HPDE6-E6E7 (cell line): ENCODE results near the gene AUH.
A peak's percentile ranks its signal among the peaks of the same experiment; 100 is the strongest.

ENCODE experiments used
- DNase-seq: peaks from one replicate; pipeline ENCODE4 v3.0.0; 2011; ENCODE audit warnings: missing footprints; ENCODE audit errors: extremely low spot score

Gene AUH

DNA sequence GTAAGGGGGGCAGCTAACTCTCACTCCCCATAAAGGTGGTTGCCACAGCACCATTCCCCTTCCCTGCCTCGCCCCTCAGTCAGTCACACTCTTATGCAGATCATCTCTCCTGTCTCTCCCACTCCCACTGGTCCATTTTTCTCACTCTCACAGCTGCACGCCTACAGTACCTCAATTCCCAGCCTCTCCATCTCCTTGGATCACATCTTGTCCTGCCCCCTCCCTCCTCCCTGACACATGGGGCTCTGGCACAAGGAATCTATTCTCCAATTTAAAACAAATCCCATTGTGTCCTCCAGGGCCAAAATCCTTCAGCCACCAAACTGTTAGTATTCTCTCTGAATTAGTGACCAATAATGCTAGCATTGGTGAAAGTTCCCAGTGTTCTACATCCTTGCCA is 114.4 kb downstream of the AUH start:
- DNase-seq: no peak

DNA sequence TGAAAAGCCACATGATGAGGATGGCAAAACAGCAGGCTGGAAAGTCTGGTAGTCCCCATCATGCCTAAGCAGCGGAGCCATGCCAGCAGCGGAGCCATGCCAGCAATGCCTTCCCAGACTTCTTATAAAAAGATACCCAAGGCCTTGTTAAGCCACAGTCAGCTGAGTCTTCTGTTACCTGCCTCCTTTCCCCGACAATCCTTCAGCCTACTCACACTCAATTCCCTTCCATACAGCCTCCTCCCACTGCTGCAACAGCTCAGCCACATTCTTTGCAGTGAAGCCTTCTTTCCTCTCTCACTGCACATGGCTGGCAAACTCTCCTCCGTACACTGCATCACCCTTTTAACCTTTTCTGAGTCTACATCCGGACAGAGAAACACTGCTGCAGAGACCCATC is 114.9 kb downstream of the AUH start:
- DNase-seq: no peak

DNA sequence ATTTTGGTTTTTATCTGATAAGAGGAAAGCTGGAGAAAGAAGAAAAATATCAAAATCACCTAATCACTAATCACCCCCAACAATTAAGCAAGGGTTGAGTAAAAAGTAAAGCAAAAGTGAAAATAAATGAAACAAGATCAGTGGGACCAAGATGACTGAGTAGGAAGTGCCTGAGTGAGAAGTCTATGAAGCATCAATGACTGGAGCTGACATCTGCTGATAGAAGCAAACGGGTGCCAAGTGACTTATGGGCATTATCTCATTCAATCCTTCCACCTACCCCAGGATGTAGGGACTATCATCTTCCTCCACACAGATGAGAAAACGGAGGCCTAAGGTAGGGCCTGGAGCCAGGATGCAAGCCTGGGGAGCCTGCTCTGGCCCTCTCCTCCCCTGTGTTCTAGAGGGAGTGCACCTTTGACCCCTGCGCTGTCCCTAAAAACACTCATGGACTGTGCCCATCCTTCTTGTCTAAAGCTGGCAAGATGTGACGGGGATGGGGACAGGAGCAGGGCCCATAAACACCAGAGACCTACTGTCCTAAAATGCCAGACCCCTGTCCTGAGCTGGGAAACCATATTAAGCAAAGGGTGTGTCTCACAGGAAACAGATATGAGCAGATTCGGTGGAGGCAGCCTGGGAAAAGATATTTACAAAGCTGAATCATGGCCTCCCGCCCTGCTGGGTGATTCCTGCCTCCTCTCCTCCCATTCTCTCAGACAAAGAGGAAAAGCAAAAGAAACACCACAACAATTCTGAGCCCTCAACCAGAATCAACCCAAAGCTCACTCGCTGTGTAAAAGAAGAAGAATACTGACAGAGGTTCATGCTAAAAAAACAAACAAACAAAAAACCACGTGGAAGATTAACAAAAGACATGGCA is 116.0 kb downstream of the AUH start:
- DNase-seq: peak; percentile 10

DNA sequence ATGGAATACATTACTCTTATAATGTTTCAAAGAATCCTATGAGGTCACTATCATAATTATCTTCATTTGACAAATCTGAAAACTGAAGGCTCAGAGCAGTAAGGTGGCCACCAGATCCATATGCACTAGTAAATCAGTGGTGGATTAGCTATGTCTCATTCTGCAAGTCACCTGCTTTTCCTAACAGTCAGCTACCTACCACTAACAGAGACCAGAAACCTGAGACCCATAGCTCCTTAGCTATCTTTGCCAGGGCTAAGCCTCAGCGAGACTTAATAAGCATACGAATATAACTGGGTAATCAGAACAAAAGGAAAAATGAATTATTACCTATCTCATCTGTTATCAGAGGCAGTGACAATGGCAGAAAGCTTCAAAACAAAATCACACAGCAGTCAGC is 118.7 kb downstream of the AUH start:
- no peak for DNase-seq

DNA sequence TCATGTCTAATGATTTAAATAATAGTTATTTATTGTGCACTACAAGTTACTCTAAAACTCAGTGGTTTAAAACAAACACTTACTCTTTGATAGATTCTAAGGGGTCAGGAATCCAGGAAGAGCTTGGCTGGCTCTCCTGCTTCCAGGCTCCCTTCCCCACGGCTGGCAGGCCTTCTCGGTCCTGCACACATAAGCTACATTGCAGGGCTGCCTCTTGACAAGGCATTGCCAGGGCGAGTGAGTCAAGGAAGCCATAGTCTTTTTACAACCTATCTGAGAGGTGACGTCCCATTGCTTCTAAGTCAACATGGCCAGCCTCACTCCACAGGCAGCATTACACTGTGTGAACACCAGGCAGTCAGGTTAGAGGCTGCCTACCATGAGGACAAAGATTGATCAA is 119.8 kb downstream of the AUH start:
- no peak for DNase-seq

DNA sequence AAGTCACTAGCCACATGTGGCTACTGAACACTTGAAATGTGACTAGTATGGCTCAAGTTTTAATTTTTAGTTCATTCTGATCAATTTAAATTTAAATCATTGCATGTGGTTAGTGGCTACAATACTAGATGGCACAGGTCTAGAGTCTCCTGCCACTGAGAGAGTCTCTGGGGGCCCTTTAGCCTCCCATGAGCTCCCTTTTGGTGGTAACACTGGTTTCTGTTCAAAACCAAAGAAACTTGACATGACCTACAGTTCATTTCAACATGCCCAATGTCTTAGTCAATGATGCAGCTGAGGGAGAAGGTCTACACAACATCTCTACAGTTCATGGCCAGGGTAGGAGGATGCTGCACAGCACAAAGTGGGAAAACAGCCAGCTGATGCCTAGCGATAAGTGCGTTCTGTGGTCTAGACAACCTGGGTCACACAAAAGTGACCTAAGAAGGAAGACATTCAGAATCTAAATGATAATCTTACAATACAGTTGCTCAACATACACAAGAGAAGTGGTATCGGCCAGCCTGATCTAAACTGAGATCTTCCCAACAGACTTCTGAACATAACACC is 121.0 kb downstream of the AUH start:
- DNase-seq: no peak

DNA sequence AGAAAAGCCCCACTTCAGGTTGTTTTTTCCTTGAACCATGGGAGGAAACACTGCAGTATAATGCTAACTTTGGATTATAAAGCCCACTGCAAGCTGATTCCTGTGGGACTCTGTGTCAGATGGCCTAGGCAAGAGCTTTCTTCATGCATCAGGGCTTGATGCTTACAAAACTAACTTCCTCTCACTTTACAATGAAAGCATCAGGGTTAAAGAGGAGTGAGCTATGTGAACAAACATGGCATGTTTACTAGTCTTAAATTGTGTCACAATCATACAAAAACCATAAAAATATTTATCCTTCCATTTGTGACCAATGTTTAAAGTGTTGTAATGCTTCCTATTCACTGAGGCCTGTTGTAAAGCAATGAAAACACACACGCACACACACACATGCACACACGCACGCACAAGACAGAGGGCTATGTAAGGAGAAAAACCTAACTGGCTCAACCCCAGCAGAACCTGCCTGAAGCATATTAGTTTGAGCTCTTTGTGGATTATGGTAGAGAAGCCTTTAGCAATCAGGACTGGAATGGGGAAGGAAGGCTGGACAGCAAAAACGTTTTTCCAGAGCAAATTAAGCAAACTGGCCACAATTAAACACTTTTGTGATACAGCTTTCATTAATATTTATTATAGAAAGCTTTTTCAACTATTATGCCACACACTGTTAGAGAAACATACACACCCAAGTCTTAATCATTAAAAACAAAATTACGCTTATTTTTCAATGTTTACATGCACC is 122.2 kb downstream of the AUH start:
- no peak for DNase-seq

DNA sequence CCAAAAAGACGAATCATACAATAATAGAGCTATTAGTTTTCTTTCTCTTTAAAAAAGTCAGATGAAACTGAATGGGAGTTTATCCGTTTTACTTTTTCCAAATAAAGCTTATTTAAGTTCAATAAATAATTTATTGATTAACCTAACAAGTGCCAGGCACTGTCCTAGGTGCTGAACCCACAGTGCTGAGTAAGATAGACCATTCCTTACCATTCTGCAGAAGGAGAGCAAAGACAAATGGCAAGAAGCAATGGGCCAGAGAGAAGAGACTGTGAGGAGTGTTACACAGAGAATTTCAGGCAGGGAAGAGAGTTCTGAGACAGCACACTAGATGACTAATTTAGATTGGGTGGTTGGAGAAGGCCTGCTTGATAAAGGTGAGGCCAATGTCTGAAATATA is 127.2 kb downstream of the AUH start:
- DNase-seq: no peak

DNA sequence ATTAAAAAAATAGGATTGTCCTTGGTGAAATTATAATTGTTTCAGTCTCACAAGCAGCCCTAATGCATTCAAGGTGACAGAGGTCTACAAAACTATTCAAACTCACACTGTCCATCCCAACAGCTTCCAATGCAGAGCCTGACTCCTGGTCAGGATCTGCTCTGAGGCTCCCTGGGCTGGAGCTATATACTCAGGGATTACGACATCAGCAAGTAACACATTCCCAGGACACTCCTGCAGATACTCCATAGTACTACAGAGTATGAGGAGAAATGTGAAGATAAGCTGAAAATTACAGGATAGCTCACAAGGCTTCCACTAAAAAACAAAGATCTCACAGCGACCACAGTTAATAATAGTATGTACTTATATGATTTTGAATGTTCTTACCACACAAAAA is 130.1 kb downstream of the AUH start:
- no peak for DNase-seq

DNA sequence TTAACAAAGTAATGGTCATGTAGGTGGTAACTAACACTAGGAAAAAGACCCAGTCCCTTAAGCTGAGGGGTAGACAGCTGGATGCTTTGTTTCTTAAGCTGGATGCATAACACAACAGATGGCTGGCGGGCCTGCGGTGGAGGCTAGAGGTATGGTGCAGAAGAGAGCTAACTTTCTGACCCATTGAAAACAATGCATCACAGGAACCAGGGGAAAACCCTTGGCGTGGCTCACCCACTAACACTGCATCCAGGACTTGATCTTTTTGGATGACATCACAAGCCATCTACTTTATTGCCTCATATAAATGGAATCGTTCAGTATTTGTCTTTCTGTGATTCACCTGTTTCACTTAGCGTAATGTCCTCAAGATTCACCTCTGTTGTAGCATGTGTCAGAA is 138.7 kb downstream of the AUH start:
- DNase-seq: no peak

DNA sequence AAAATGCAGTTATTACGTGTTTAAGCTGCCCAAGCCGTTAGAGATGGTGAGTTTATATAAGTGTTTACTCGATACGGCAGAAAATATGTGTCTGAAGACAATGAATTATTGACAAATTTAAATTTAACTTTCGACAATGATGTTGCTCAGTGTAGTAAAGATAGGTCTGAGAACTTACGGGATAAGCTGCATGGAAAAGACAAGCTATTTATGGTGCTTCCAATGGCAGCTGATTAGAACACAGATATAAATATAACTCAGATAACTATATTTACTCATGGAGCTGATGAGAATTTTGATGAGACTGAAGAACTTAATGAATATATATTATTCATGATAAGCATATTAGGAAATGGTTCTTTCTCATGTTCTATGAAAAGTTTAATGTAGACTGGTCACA is 139.3 kb downstream of the AUH start:
- DNase-seq: no peak

DNA sequence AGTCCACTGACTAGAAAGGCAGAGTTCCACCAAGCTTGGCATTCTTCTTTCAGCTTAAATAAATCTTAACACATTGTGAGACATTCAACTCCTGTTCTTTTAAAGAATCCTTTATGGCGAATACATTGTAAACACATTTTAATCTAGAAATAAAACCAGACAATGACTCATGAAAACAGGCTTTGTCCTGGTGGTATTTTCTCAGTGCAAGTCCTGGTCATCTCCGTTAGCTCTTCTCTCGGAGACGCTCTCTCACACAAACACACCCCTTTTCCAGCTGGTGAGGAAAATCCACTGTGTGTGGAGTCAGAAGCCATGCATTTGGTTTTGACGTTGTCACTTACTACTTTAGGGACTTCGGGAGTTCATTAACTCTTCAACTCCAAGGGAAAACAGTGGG is 140.4 kb downstream of the AUH start:
- no peak for DNase-seq

DNA sequence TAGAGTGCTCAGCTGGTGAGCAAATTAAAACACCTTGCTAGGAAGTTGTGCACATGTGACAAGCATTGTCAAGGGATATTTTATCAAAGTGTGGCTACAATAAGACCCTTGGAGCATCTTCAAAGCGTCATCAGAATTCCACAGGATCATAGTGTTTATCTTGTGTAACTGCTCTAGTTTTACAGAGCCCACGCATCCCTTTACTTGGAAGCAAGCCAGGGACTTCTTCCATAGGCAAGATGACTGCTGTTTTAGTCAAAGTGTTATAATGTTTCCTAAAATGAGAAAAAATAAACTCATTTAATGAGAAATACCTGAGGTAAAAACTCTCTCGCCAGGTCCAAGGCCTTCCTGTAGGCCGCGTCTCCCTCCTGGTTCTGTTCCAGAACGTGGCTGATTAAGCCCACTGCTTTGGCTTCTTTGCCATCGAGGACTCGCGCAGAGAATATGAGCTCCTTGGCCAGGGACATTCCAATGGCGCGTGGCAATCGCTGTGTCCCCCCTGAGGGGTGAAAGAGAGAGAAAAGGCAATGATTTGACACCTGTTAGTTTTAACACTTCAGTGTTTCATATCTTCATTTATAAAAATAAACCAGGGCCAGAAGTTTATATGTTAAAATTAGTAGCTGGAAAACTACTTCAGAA is 141.1 kb downstream of the AUH start:
- DNase-seq: no peak

DNA sequence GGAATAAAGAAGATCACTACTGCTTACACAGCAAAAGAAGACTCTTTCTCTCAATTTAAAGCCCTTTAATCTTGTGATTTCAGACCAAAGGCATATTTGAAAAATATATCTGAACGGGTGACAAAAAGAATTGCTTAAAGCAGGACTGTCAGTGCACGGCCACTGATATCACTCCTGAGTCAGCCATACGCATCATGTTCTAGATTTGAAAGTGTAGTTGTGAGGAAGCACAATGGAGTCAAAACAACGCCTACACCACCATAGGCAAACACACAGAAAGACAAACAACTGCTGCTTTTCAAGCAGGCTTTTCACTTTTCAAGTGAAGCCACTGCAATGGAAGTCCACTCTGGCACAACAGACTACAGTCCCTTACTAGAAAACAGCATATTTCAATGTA is 141.7 kb downstream of the AUH start:
- DNase-seq: no peak

DNA sequence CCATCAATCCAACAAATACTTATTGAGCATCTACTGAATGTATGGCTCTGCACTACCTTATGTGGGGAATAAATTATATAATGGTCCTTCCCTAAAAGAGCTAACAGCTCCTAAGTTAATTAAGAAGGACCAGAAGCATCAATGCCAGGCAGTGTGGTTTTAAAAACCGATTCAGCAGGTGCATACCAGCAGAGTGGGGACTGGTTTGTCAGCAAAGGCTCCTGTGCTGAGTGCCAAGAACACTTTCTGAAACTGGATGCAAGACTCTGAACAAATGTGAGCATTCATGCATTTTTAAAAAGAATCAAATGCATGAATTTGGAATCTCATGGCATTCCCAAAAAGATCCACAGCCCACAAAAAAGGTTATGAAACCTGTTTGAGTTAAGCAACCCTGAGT is 142.2 kb downstream of the AUH start:
- no peak for DNase-seq

DNA sequence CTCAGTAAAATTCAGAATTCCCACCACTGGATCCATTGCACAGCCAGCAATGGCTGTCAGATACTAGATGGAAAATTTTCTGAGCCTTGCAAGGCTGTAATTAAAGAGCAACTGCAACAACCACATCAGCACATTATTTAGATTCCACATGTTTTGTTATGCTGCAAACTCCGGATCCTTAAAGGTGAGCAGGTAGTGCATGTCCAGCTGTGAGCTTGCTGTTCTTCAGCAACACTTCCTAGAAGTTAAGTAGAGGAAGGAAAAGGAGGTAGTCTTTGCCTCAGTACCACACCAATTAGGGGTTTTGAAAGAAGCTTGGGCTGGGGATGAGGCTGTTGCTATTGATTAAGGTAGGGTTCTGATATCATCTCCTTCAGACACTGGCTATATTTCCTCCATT is 144.3 kb downstream of the AUH start:
- DNase-seq: no peak

DNA sequence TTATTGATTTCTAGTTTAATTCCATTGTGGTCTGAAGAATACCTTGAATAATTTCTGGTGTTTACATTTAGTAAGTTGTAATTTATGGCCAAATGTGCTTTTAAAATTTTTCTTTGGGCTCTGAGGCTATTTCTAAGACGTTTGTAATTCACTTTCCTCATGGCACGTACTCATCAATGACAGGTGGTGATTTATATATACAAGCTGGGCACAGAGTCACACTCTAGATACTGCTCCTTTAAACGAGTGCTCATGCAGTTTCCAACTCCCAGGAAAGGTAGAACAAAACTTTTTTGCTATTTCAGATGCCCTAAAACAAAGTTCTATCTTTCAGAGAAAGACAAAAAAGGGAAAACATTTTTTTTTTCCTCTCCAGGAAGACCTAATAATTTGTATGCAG is 146.9 kb downstream of the AUH start:
- no peak for DNase-seq

DNA sequence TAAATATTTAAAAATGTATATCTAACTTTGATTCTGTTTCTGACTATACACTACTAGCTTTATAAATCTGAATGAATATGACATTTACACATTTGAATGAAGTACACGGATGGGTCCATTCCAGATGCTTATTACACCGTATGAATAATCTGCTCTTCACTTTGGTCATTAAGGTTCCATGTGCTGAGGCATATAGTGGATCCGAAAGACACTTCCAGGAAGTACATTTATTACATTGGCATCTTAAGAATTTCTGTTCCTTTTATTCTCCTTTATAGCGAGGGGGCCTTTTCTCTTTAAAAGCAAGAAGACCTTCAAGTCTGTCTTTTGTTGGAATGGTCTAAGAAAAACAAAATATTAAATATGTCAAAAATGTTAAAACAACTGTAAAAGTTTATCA is 147.6 kb downstream of the AUH start:
- DNase-seq: no peak

DNA sequence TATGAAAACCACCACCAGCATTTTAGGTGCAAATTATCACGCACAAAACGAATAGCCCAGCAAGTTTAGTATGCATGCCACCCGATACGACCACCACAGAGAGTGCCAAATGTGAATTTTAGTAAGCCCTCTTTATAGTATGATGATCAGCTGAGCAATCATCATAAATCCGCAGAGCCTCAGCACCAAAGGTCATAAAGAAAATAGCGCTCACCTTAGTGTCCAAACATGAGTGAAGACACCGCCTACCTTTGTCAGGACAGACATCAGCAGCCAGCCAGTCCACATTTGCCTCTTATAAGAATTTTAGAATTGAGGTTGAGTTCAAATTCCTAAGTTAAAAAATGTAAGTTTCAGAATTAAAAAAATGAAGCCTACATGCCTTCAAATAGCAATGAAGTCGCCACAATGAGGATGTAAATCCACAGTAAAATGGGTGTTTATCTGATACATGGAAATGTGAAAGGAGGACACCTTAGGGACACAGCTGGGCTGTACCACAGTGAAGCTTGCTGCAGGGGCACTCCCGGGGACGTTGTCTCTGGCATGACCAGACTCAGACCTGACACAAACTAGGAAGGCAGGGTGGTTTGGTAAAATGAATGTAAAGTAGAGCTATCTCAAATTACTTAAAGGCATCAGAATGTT is 149.0 kb downstream of the AUH start:
- DNase-seq: no peak

DNA sequence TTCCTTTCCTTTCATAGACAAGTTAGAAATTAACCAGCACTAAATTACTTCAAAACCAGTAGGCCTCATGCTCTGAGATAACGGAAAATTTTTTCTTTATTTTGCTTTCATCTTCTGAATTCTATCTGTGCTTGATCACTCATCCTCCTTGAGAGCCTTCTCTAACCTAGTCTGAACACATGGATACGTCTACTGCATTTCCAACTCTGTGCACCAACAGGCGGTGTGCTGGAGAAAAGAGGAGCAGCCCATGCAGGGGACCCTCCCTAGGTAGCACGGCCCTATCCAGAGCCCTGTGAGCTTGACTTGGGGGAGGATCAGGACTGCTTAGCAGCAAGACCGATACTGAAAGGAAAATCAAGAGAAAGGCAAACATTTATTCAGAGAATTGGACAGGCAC is 149.8 kb downstream of the AUH start:
- DNase-seq: no peak

DNA sequence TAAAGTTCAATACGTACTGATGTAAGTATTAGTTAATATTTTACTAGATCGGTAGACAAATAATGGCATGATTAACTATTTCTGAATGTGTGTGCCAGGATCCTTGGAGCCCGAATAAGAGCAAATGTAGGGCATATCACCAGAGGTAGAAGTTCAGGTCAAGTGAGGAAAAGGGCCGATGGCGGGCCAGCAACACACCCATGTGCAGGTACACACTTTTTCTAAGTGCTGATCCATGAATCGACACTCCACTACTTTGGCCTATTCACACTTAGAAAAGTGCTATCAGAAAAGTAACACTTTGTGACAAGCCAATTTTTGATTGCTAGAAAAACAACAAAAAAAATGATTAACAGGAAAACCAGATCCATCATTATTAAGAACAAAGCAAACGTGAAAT is 150.3 kb downstream of the AUH start:
- DNase-seq: no peak

DNA sequence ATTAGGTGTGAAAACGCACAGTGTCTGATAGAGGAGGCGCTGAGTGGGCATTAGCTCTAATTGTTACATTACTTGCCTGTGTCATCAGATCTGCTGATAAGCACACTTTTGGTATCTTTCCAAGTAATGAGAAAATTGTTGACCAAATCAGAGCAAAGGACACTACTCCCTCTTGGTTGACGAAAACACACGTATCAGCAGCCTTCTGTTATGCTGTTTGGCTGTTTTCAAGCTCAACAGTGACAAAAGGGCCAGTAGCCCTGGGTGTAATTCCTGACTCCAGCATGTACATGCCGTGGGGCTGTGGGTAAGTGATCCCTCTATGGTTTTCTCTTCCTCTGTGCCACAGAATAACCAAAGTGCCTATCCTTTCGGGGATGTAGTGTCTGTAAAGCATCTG is 151.4 kb downstream of the AUH start:
- DNase-seq: no peak
